ENCODE results near the gene TSEN34. TPM values are rescaled to one million over a fixed set of nuclear protein-coding genes. Genes with fewer than 3 reads are reported as not detected.

The TSEN34 gene
- total and polyA plus RNA-seq, 2 donors (not counting 1 experiment from before 2014, with no cell fraction given), result 22.5 to 57.8 TPM

- Histone ChIP-seq H3K4me1 (ENCODE audit: control insufficient read depth, extremely low read depth, insufficient read depth, low read length) (peaks cover 32% of the 10 kb centered on the region), H3K79me2 (ENCODE audit: control insufficient read depth, insufficient read depth, low read length) (peaks cover 65% of the 10 kb centered on the region), H3K4me3 (replicated peaks in 1 of 4; ENCODE audit: control extremely low read depth in 1 of 4, insufficient read depth in 1 of 4, low read depth in 3 of 4, low read length in 4 of 4) (peak overlapping the region in 1 of 4 experiments; percentile 10), H3K36me3 (ENCODE audit: control insufficient read depth, insufficient read depth, low read length) (peaks cover 31% of the 10 kb centered on the region), H2AFZ (ENCODE audit: low read length) (no peak overlapping the region), H3K4me2 (ENCODE audit: extremely low read depth, insufficient read depth, low read length) (no peak overlapping the region), H3K9ac (ENCODE audit: insufficient read depth, low read length) (no peak overlapping the region), H4K20me1 (ENCODE audit: control insufficient read depth, extremely low read depth, insufficient read depth, low read length) (peaks cover 1% of the 10 kb centered on the region), H3K27me3 (ENCODE audit: control insufficient read depth, insufficient read depth, low read length) (no peaks in the 10 kb centered on the region), H3K9me3 (ENCODE audit: control insufficient read depth, insufficient read depth, low read depth, low read length) (no peaks in the 10 kb centered on the region), H3K27ac (ENCODE audit: insufficient read depth, low read length) (peak overlapping the region; percentile 61)
- TF ChIP-seq CTCF (conservative IDR thresholded peaks at IDR 0.05 in 1 of 2, IDR thresholded peaks at IDR 0.05 in 1 of 2; ENCODE audit: low read depth in 1 of 2, low read length in 2 of 2) (no peak), EZH2 (IDR thresholded peaks at IDR 0.05; ENCODE audit: low read length, missing control alignments) (no peak)
- DNase-seq (ENCODE audit: low read depth in 2 of 2), result no peak
Measured at GRCh38 chr19:54207676-54207982, 16.5 kb downstream of the TSEN34 start.

- H3K27ac ChIP-seq (ENCODE audit: insufficient read depth, low read length), result peak overlapping the region; percentile 61
- no peak overlapping the region for H3K4me2 ChIP-seq (ENCODE audit: extremely low read depth, insufficient read depth, low read length)
Measured at GRCh38 chr19:54207983-54208783, 17.1 kb downstream of the TSEN34 start.

GRCh38 chr19:54208784-54209057 is 17.6 kb downstream of the TSEN34 start:
- H3K4me1 ChIP-seq (ENCODE audit: control insufficient read depth, extremely low read depth, insufficient read depth, low read length), result peaks cover 26% of the 10 kb centered on the region
- peaks cover 22% of the 10 kb centered on the region for H3K36me3 ChIP-seq (ENCODE audit: control insufficient read depth, insufficient read depth, low read length)
- no peaks in the 10 kb centered on the region for H3K27me3 ChIP-seq (ENCODE audit: control insufficient read depth, insufficient read depth, low read length)
- peak; percentile 18 to 23 for DNase-seq (ENCODE audit: low read depth in 2 of 2)
- H3K4me3 ChIP-seq (replicated peaks in 1 of 4; ENCODE audit: control extremely low read depth in 1 of 4, insufficient read depth in 1 of 4, low read depth in 3 of 4, low read length in 4 of 4), result no peak overlapping the region
- no peaks in the 10 kb centered on the region for H4K20me1 ChIP-seq (ENCODE audit: control insufficient read depth, extremely low read depth, insufficient read depth, low read length)
- H3K9me3 ChIP-seq (ENCODE audit: control insufficient read depth, insufficient read depth, low read depth, low read length), result no peaks in the 10 kb centered on the region
- no peak overlapping the region for H2AFZ ChIP-seq (ENCODE audit: low read length)
- no peak overlapping the region for H3K4me2 ChIP-seq (ENCODE audit: extremely low read depth, insufficient read depth, low read length)
- no peak for TF ChIP-seq CTCF (conservative IDR thresholded peaks at IDR 0.05 in 1 of 2, IDR thresholded peaks at IDR 0.05 in 1 of 2; ENCODE audit: low read depth in 1 of 2, low read length in 2 of 2)
- TF ChIP-seq EZH2 (IDR thresholded peaks at IDR 0.05; ENCODE audit: low read length, missing control alignments), result no peak
- peaks cover 54% of the 10 kb centered on the region for H3K79me2 ChIP-seq (ENCODE audit: control insufficient read depth, insufficient read depth, low read length)
- no peak overlapping the region for H3K9ac ChIP-seq (ENCODE audit: insufficient read depth, low read length)
- H3K27ac ChIP-seq (ENCODE audit: insufficient read depth, low read length), result peak overlapping the region; percentile 61

More at GRCh38 chr19:54207983-54208783, 17.1 kb downstream of the TSEN34 start:
- Histone ChIP-seq H3K4me3 (replicated peaks in 1 of 4; ENCODE audit: control extremely low read depth in 1 of 4, insufficient read depth in 1 of 4, low read depth in 3 of 4, low read length in 4 of 4) (no peak overlapping the region), H3K9me3 (ENCODE audit: control insufficient read depth, insufficient read depth, low read depth, low read length) (no peaks in the 10 kb centered on the region), H2AFZ (ENCODE audit: low read length) (no peak overlapping the region), H4K20me1 (ENCODE audit: control insufficient read depth, extremely low read depth, insufficient read depth, low read length) (no peaks in the 10 kb centered on the region), H3K36me3 (ENCODE audit: control insufficient read depth, insufficient read depth, low read length) (peaks cover 26% of the 10 kb centered on the region), H3K27me3 (ENCODE audit: control insufficient read depth, insufficient read depth, low read length) (no peaks in the 10 kb centered on the region), H3K79me2 (ENCODE audit: control insufficient read depth, insufficient read depth, low read length) (peaks cover 59% of the 10 kb centered on the region), H3K9ac (ENCODE audit: insufficient read depth, low read length) (no peak overlapping the region), H3K4me1 (ENCODE audit: control insufficient read depth, extremely low read depth, insufficient read depth, low read length) (peaks cover 27% of the 10 kb centered on the region)
- peak; percentile 77 to 99 for DNase-seq (ENCODE audit: low read depth in 2 of 2)
- TF ChIP-seq EZH2 (IDR thresholded peaks at IDR 0.05; ENCODE audit: low read length, missing control alignments), result no peak
- TF ChIP-seq CTCF (conservative IDR thresholded peaks at IDR 0.05 in 1 of 2, IDR thresholded peaks at IDR 0.05 in 1 of 2; ENCODE audit: low read depth in 1 of 2, low read length in 2 of 2), result no peak

All from fibroblast of lung (primary cell).